Activated naive CD4-positive, alpha-beta T cell treated with anti-CD3 and anti-CD28 coated beads for 36 hours (primary cell): ENCODE measurements around the gene HGF. TPM values are rescaled to one million over a fixed set of nuclear protein-coding genes. Genes with fewer than 3 reads are reported as not detected.

ENCODE experiments used
- CTCF ChIA-PET: fragments of 350-600 bp; sonication (Branson Sonifier 250); formaldehyde crosslinking; loops from one replicate; lab custom pipeline; 2021; ENCODE audit warnings: antibody characterized with exemption; lab: Charles Lee
- DNase-seq: peaks from one replicate; pipeline ENCODE4 v3.0.0-alpha.2; 2020
- H3K27ac Mint-ChIP-seq: one replicate; pipeline ENCODE4 v1.8.0; 2021; ENCODE audit warnings: mild to moderate bottlenecking, mixed read lengths
- H3K27me3 Mint-ChIP-seq: one replicate; pipeline ENCODE4 v1.8.0; 2021; ENCODE audit warnings: low read depth, mixed read lengths
- H3K36me3 Mint-ChIP-seq: one replicate; pipeline ENCODE4 v1.8.0; 2021; ENCODE audit warnings: low read depth, mixed read lengths
- H3K4me1 Mint-ChIP-seq: one replicate; pipeline ENCODE4 v1.8.0; 2021; ENCODE audit warnings: low read depth, mixed read lengths
- H3K4me3 Mint-ChIP-seq: one replicate; pipeline ENCODE4 v1.8.0; 2021; ENCODE audit warnings: mild to moderate bottlenecking, moderate library complexity, mixed read lengths
- H3K9me3 Mint-ChIP-seq: one replicate; pipeline ENCODE4 v1.8.0; 2021; ENCODE audit warnings: mixed read lengths
- intact Hi-C: fragments of 100-400 bp; cut with micrococcal nuclease; formaldehyde crosslinking; loops from one replicate; pipeline ENCODE4 v1.15.1; 2023
- total RNA-seq, 2 experiments: library from RNA; stranded (reverse); gene quantifications; one replicate each; pipeline ENCODE4 v1.2.3, GENCODE V29; 2021

HGF gene
- total RNA-seq, 2 experiments from 2014 or later = not detected

DNA sequence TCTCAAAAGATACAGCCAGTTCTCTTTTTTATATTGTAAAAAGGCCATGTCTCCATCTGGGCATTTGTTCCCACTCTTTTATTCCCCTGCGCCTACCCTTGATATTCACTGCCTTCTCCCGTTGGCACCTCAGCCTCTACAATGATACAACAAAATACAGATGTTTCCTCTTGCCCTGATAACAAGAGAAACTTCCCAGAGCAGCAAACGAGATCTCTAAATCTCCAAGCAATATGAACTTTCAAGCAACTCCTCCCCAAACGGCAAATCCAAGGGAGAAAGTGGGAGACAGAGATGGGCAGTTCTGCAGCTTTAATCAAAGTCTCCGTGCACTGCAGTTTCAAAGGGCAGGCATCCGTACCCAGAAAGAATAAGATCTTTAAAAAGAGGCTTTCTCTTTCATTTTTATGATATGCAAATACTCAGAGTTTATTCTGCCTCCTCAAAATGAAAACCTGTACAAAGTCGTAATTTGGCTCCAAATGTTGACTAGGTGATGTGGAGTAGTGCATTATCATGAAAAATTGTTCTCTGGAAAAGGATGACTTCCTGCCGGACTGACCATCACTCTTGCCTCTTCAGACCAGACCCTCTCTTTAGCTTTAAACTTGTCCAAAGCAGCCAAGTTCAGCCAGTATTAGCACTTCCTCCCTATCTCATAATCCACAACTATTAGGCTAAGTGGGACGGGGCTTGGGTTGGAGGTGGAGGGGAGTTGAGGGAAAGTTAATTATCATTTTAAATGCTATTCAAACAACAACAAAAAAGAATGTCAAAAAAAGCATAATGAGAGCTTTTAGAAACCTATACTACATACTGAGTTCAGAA is 682 bp downstream of the HGF start:
- Mint-ChIP-seq H3K4me3 (no peak overlapping the region), H3K9me3 (no peaks in the 10 kb centered on the region), H3K27ac (no peak overlapping the region), H3K4me1 (no peaks in the 10 kb centered on the region), H3K27me3 (peaks cover 2% of the 10 kb centered on the region), H3K36me3 (no peaks in the 10 kb centered on the region)
- intact Hi-C loops = no loop called here
- CTCF ChIA-PET = no interaction called here
- no peak for DNase-seq

DNA sequence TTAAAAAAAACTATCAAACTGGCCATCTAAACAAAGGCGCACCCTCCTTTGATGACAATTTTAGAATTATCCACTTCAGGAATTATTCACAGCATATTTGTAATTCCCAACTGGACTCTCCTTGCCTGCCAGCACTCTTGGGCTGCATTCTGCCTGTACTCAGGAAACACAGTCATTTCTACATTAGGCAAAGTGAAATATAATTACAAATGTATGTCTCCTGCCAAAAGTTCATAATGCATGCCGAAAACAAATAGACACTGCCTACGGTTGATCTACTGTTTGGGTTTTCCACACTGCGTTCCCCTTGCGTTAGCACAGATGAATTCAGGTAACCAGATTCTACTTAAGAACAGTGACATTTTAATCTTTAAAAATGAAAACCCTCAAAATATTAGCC is 1.9 kb downstream of the HGF start:
- intact Hi-C loops = no loop called here
- CTCF ChIA-PET = no interaction called here
- Mint-ChIP-seq H3K9me3 (no peaks in the 10 kb centered on the region), H3K27me3 (peaks cover 2% of the 10 kb centered on the region), H3K4me3 (no peak overlapping the region), H3K27ac (no peak overlapping the region), H3K36me3 (no peaks in the 10 kb centered on the region), H3K4me1 (no peaks in the 10 kb centered on the region)
- no peak for DNase-seq

DNA sequence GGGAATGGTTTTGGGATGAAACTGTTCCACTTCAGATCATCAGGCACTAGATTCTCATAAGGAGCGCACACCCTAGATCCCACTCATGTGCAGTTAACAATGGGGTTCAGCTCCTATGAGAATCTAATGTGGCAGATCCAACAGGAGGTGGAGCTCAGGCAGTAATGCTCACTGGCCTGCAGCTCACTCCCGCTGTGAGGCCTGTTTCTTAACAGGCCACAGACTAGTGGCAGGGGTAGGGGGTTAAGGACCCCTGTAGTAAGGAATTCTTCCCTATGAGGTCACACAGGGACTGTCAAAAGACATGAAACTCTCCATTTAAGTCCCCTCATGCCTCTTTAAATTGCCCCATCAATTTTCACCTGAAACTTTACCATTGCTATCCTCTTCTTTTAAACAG is 8.0 kb downstream of the HGF start:
- CTCF ChIA-PET = no interaction called here
- Mint-ChIP-seq H3K27ac (no peak overlapping the region), H3K4me3 (no peak overlapping the region), H3K36me3 (no peaks in the 10 kb centered on the region), H3K9me3 (no peaks in the 10 kb centered on the region), H3K27me3 (no peaks in the 10 kb centered on the region), H3K4me1 (no peaks in the 10 kb centered on the region)
- no peak for DNase-seq
- intact Hi-C loops = no loop called here

DNA sequence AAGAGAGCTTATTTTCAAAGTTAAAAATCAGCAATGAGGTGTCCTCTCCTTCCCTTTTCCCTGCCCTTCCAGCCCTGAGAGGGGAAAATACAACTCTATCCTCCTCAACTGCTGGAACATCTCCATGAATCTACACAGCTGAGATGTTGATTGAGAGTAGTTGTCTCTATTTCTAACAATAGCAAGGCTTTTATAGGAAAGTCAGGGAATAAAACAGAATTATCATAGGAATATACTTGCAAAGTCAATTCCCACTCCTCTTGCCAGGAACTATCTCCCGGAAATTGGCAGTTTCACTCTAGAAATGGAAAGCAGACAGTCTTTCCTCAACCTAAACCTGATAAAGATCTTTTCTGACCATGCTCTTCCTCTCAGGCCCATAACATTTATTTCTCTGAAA is 8.8 kb downstream of the HGF start:
- intact Hi-C loops = no loop called here
- Mint-ChIP-seq H3K36me3 (no peaks in the 10 kb centered on the region), H3K27me3 (no peaks in the 10 kb centered on the region), H3K27ac (no peak overlapping the region), H3K4me3 (no peak overlapping the region), H3K4me1 (no peaks in the 10 kb centered on the region), H3K9me3 (no peaks in the 10 kb centered on the region)
- CTCF ChIA-PET = no interaction called here
- no peak for DNase-seq

DNA sequence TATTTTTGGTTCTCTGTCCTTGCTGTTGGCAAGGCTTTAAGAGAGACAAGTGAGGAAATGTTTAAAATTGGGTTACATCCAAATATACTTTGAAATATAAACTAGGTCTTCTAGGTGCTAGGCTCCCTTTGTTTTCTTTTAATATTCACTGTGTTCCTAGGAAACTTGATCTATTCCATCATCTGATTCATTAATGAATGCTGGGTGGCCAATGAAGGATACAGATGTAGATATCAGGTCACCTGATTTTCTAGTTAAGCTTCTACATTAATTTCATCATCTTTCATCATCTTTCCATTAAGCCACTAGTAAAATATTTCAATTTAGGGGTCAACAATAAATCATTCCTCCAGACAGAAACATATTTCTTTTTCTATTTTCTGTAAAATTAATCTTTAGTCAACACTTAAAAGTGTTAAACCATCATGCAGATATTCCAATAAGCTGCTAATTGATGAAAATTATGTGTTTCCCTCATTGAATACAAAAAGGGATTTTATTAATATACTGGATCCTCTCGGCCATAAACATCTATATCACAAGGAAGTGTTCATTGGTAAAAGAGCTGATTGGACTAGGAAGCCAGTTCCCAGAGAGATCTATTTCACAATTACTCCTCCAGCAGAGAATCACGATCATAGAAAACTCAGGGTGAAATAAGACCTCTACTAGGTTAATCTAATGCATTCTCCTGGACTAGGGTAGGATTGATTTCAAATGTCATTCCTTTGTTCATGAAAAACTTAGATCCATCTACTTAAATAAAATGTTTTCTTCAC is 14.7 kb downstream of the HGF start:
- intact Hi-C loops = no loop called here
- Mint-ChIP-seq H3K27me3 (no peaks in the 10 kb centered on the region), H3K4me1 (no peaks in the 10 kb centered on the region), H3K4me3 (no peak overlapping the region), H3K9me3 (no peaks in the 10 kb centered on the region), H3K36me3 (no peaks in the 10 kb centered on the region), H3K27ac (no peak overlapping the region)
- DNase-seq = no peak
- CTCF ChIA-PET = no interaction called here

DNA sequence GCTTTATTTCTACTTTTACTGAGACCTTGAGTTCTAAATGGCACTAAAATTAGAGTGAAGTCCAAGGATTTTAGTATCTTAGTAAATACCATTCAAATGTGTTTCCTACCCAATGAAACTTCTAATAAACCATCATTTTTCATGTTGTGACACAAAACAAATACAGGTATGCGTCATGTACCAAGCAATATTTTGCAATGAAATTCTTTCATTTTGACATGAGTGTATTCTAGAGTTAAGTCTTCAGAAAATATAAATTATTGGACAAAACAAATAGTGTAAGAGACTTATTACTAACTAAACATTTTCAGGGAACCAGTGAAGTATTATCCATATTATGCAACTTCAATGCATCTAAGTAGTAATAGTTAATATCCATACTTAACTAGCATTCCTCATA is 16.5 kb downstream of the HGF start:
- intact Hi-C loops = no loop called here
- Mint-ChIP-seq H3K27me3 (no peaks in the 10 kb centered on the region), H3K4me1 (no peaks in the 10 kb centered on the region), H3K36me3 (no peaks in the 10 kb centered on the region), H3K4me3 (no peak overlapping the region), H3K9me3 (no peaks in the 10 kb centered on the region), H3K27ac (no peak overlapping the region)
- no peak for DNase-seq
- CTCF ChIA-PET = no interaction called here

DNA sequence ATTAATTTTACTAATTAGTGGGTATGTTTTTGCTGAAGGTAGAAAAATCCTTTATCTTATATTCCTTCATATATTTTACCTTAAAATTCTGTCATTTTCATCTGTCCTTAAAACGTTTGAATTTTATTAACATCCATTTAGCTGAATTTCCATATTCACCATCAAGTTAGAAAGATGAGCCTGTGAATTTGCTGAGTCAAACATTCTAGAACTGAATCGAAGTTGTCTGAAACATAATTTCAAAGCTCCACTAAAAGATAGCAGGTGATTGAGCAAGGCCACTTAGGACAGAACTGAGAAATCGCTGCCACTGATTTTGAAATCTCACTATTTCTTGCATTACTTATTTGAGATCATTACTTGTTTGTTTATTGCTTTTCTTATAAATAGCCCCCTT is 17.5 kb downstream of the HGF start:
- intact Hi-C loops = no loop called here
- Mint-ChIP-seq H3K27me3 (no peaks in the 10 kb centered on the region), H3K4me1 (no peaks in the 10 kb centered on the region), H3K4me3 (no peak overlapping the region), H3K36me3 (no peaks in the 10 kb centered on the region), H3K27ac (no peak overlapping the region), H3K9me3 (no peaks in the 10 kb centered on the region)
- no peak for DNase-seq
- CTCF ChIA-PET = no interaction called here

DNA sequence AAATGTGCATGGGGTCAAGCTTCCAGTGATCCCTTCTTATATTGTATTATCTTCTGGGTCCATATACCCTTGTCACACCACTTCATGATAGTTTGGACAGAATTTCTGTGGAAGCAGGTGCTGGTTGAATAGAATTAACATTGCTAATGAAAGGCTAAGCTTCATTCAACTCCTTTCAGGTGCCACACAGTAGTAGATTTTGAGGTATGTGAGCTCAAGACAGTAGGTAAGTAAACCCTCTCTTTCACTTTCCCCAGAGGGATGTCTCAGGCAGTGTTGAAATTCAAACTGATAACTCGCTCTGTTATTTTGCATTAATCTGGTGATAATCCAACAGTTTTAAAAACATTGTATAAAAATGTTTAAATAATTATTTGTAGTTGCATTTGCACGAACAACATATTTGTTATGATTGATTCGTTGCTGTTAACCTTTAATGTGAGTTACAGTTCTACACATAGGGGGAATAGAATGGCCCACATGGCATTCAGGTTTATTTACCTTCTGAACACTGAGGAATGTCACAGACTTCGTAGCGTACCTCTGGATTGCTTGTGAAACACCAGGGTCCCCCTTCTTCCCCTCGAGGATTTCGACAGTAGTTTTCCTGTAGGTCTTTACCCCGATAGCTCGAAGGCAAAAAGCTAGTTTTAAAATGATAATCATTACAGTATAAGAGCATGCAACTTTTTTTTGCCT is 18.1 kb downstream of the HGF start:
- CTCF ChIA-PET = interaction anchor here (0.6 kb wide), 1 partner anchor 577 kb away, joined by 3 read pairs; no protein-coding TSS in a partner anchor
- intact Hi-C loops = no loop called here

DNA sequence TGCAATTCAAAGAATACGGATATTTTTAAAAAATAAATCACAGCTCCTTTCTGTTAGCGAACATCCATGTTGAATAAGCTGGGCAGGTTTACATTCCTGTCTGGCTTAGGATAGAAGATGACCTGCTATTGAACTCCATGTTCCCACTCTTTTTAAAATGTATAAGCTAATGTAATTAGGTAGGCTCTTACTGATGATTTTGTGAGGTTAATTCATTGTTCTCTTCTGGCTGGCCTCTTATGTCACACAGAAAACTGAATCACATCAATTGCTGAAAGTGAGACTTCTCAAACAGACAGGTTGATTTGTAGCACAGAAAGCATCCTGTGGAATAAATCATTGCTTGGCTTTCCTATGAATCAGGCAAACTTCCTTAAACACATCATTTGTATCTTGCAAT is 24.2 kb downstream of the HGF start:
- Mint-ChIP-seq H3K9me3 (no peaks in the 10 kb centered on the region), H3K27me3 (no peaks in the 10 kb centered on the region), H3K4me1 (no peaks in the 10 kb centered on the region), H3K27ac (no peak overlapping the region), H3K36me3 (no peaks in the 10 kb centered on the region), H3K4me3 (no peak overlapping the region)
- CTCF ChIA-PET = no interaction called here
- DNase-seq = no peak
- intact Hi-C loops = no loop called here

More for the DNA sequence above, 18.1 kb downstream of the HGF start:
- Mint-ChIP-seq H3K9me3 (no peaks in the 10 kb centered on the region), H3K27ac (no peak overlapping the region), H3K27me3 (no peaks in the 10 kb centered on the region), H3K4me3 (no peak overlapping the region), H3K36me3 (no peaks in the 10 kb centered on the region), H3K4me1 (no peaks in the 10 kb centered on the region)
- no peak for DNase-seq

DNA sequence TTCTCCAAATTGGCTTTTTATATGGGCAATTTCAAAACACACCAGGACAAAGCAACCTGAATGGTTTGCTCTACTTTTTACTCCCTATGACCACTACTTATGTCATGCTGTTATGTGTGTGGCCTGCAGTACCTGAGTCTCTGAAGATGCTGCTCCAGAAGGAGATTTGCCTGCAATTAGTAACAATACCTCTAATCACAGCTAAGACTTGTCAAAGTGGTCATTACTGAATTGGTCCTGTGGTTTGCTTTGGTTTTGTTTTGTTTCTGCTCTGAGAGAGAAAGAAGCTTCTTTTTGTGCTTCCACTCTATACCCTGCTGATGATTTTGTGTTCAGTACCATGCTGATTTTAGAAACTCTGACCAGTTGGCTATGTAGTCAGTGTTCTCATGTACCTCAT is 25.5 kb downstream of the HGF start:
- CTCF ChIA-PET = no interaction called here
- H3K4me3 Mint-ChIP-seq = no peak overlapping the region
- intact Hi-C loops = no loop called here
- H3K4me1 Mint-ChIP-seq = no peaks in the 10 kb centered on the region
- no peaks in the 10 kb centered on the region for H3K27me3 Mint-ChIP-seq
- H3K27ac Mint-ChIP-seq = no peak overlapping the region
- no peaks in the 10 kb centered on the region for H3K9me3 Mint-ChIP-seq
- no peak for DNase-seq
- no peaks in the 10 kb centered on the region for H3K36me3 Mint-ChIP-seq

DNA sequence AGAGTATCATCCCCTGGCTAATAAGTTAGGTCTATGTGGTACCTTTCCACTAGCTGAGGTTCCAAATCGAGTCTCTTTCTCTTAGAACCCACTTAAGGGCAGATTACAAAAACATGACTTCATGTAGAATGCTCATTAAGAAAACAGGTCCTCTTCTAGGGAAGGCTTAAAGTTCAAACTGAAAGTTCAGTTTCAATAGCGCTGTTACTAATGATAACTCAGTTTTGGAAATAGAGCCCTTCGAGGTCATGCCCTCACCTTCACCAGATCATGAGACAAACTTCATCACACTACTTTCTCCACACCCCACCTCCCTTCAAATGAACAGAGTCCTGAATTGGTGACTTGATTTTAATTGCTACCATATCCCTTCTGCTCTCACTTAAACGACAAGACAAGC is 26.2 kb downstream of the HGF start:
- no peaks in the 10 kb centered on the region for H3K4me1 Mint-ChIP-seq
- CTCF ChIA-PET = no interaction called here
- no peak overlapping the region for H3K4me3 Mint-ChIP-seq
- DNase-seq = no peak
- intact Hi-C loops = no loop called here
- no peak overlapping the region for H3K27ac Mint-ChIP-seq
- H3K36me3 Mint-ChIP-seq = no peaks in the 10 kb centered on the region
- H3K9me3 Mint-ChIP-seq = no peaks in the 10 kb centered on the region
- no peaks in the 10 kb centered on the region for H3K27me3 Mint-ChIP-seq

DNA sequence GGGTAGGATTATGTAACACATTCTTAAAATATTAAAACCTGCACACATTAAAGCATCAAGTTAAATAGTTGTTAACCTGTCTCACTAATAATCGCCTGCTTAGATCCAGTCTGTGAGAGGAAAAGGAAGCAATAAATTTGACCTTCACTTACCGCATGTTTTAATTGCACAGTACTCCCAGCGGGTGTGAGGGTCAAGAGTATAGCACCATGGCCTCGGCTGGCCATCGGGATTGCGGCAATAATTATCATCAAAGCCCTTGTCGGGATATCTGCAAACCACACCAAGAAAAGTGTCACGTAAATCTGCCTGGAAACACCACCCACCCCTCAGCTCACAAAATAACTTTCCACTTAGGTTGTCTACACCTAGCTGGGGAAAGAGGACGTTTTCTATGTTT is 26.6 kb downstream of the HGF start:
- no peaks in the 10 kb centered on the region for H3K9me3 Mint-ChIP-seq
- H3K27ac Mint-ChIP-seq = no peak overlapping the region
- no peaks in the 10 kb centered on the region for H3K27me3 Mint-ChIP-seq
- intact Hi-C loops = no loop called here
- CTCF ChIA-PET = no interaction called here
- no peak for DNase-seq
- H3K4me3 Mint-ChIP-seq = no peak overlapping the region
- no peaks in the 10 kb centered on the region for H3K4me1 Mint-ChIP-seq
- H3K36me3 Mint-ChIP-seq = no peaks in the 10 kb centered on the region
